Measurements from ENCODE around the gene HRH2.

The HRH2 gene

GRCh38 chr5:175659546-175660253 lies 1.8 kb downstream of the HRH2 start:
- Histone ChIP-seq H3K9me3 (ENCODE audit: control insufficient read depth, low read length) (no peaks in the 10 kb centered on the region), H3K36me3 (ENCODE audit: control insufficient read depth, insufficient read depth, low read length) (no peaks in the 10 kb centered on the region), H3K4me3 (ENCODE audit: extremely low read depth, insufficient read depth, low read length, poor library complexity, severe bottlenecking) (no peak overlapping the region), H3K4me1 (ENCODE audit: control insufficient read depth, insufficient read depth, low read length, poor library complexity, severe bottlenecking) (no peaks in the 10 kb centered on the region), H3K27ac (ENCODE audit: low read depth, low read length, severe bottlenecking) (no peak overlapping the region)
- 95 to 97% methylated on average over 10 to 11 of the region's 13 CpGs for WGBS, 2 experiments (ENCODE audit: insufficient coverage in 2 of 2)

- Histone ChIP-seq H3K36me3 (ENCODE audit: control insufficient read depth, insufficient read depth, low read length) (no peaks in the 10 kb centered on the region), H3K9me3 (ENCODE audit: control insufficient read depth, low read length) (no peaks in the 10 kb centered on the region), H3K4me3 (ENCODE audit: extremely low read depth, insufficient read depth, low read length, poor library complexity, severe bottlenecking) (no peak overlapping the region), H3K27ac (ENCODE audit: low read depth, low read length, severe bottlenecking) (no peak overlapping the region), H3K4me1 (ENCODE audit: control insufficient read depth, insufficient read depth, low read length, poor library complexity, severe bottlenecking) (no peaks in the 10 kb centered on the region)
- 88 to 93% methylated on average over 15 to 16 of the region's 16 CpGs for WGBS, 2 experiments (ENCODE audit: insufficient coverage in 2 of 2)
Observed at GRCh38 chr5:175663186-175664184, 5.6 kb downstream of the HRH2 start.

- 94 to 96% methylated on average over 11 of the region's 11 CpGs for WGBS, 2 experiments (ENCODE audit: insufficient coverage in 2 of 2)
- H3K9me3 ChIP-seq (ENCODE audit: control insufficient read depth, low read length), result no peaks in the 10 kb centered on the region
- H3K4me3 ChIP-seq (ENCODE audit: extremely low read depth, insufficient read depth, low read length, poor library complexity, severe bottlenecking), result no peak overlapping the region
- no peaks in the 10 kb centered on the region for H3K4me1 ChIP-seq (ENCODE audit: control insufficient read depth, insufficient read depth, low read length, poor library complexity, severe bottlenecking)
- no peak overlapping the region for H3K27ac ChIP-seq (ENCODE audit: low read depth, low read length, severe bottlenecking)
- H3K36me3 ChIP-seq (ENCODE audit: control insufficient read depth, insufficient read depth, low read length), result no peaks in the 10 kb centered on the region
Observed at GRCh38 chr5:175664723-175665122, 6.9 kb downstream of the HRH2 start.

GRCh38 chr5:175666216-175666615 lies 8.3 kb downstream of the HRH2 start:
- Histone ChIP-seq H3K4me3 (ENCODE audit: extremely low read depth, insufficient read depth, low read length, poor library complexity, severe bottlenecking) (no peak overlapping the region), H3K9me3 (ENCODE audit: control insufficient read depth, low read length) (no peaks in the 10 kb centered on the region), H3K27ac (ENCODE audit: low read depth, low read length, severe bottlenecking) (no peak overlapping the region), H3K36me3 (ENCODE audit: control insufficient read depth, insufficient read depth, low read length) (no peaks in the 10 kb centered on the region), H3K4me1 (ENCODE audit: control insufficient read depth, insufficient read depth, low read length, poor library complexity, severe bottlenecking) (no peaks in the 10 kb centered on the region)
- WGBS, 2 experiments (ENCODE audit: insufficient coverage in 2 of 2), result 85 to 93% methylated on average over 3 to 5 of the region's 6 CpGs

GRCh38 chr5:175668006-175668405 lies 10.1 kb downstream of the HRH2 start:
- Histone ChIP-seq H3K36me3 (ENCODE audit: control insufficient read depth, insufficient read depth, low read length) (no peaks in the 10 kb centered on the region), H3K4me1 (ENCODE audit: control insufficient read depth, insufficient read depth, low read length, poor library complexity, severe bottlenecking) (no peaks in the 10 kb centered on the region), H3K27ac (ENCODE audit: low read depth, low read length, severe bottlenecking) (no peak overlapping the region), H3K9me3 (ENCODE audit: control insufficient read depth, low read length) (no peaks in the 10 kb centered on the region), H3K4me3 (ENCODE audit: extremely low read depth, insufficient read depth, low read length, poor library complexity, severe bottlenecking) (no peak overlapping the region)
- WGBS, 2 experiments (ENCODE audit: insufficient coverage in 2 of 2), result 77 to 94% methylated on average over 4 of the region's 5 CpGs

- Histone ChIP-seq H3K27ac (ENCODE audit: low read depth, low read length, severe bottlenecking) (no peak overlapping the region), H3K9me3 (ENCODE audit: control insufficient read depth, low read length) (no peaks in the 10 kb centered on the region), H3K4me1 (ENCODE audit: control insufficient read depth, insufficient read depth, low read length, poor library complexity, severe bottlenecking) (no peaks in the 10 kb centered on the region), H3K36me3 (ENCODE audit: control insufficient read depth, insufficient read depth, low read length) (no peaks in the 10 kb centered on the region), H3K4me3 (ENCODE audit: extremely low read depth, insufficient read depth, low read length, poor library complexity, severe bottlenecking) (no peak overlapping the region)
- WGBS, 2 experiments (ENCODE audit: insufficient coverage in 2 of 2), result 96 to 100% methylated on average over 1 to 3 of the region's 3 CpGs
Observed at GRCh38 chr5:175670372-175670771, 12.5 kb downstream of the HRH2 start.

GRCh38 chr5:175671013-175671412 lies 13.1 kb downstream of the HRH2 start:
- Histone ChIP-seq H3K4me3 (ENCODE audit: extremely low read depth, insufficient read depth, low read length, poor library complexity, severe bottlenecking) (no peak overlapping the region), H3K27ac (ENCODE audit: low read depth, low read length, severe bottlenecking) (no peak overlapping the region), H3K9me3 (ENCODE audit: control insufficient read depth, low read length) (no peaks in the 10 kb centered on the region), H3K36me3 (ENCODE audit: control insufficient read depth, insufficient read depth, low read length) (no peaks in the 10 kb centered on the region), H3K4me1 (ENCODE audit: control insufficient read depth, insufficient read depth, low read length, poor library complexity, severe bottlenecking) (no peaks in the 10 kb centered on the region)
- WGBS, 2 experiments (ENCODE audit: insufficient coverage in 2 of 2), result 70 to 85% methylated on average over 4 of the region's 4 CpGs

GRCh38 chr5:175672976-175673648 lies 15.2 kb downstream of the HRH2 start:
- 89 to 90% methylated on average over 12 of the region's 12 CpGs for WGBS, 2 experiments (ENCODE audit: insufficient coverage in 2 of 2)
- Histone ChIP-seq H3K36me3 (ENCODE audit: control insufficient read depth, insufficient read depth, low read length) (no peaks in the 10 kb centered on the region), H3K4me1 (ENCODE audit: control insufficient read depth, insufficient read depth, low read length, poor library complexity, severe bottlenecking) (no peaks in the 10 kb centered on the region), H3K27ac (ENCODE audit: low read depth, low read length, severe bottlenecking) (no peak overlapping the region), H3K9me3 (ENCODE audit: control insufficient read depth, low read length) (no peaks in the 10 kb centered on the region), H3K4me3 (ENCODE audit: extremely low read depth, insufficient read depth, low read length, poor library complexity, severe bottlenecking) (no peak overlapping the region)

- no peaks in the 10 kb centered on the region for H3K4me1 ChIP-seq (ENCODE audit: control insufficient read depth, insufficient read depth, low read length, poor library complexity, severe bottlenecking)
- no peak overlapping the region for H3K4me3 ChIP-seq (ENCODE audit: extremely low read depth, insufficient read depth, low read length, poor library complexity, severe bottlenecking)
- no peak overlapping the region for H3K27ac ChIP-seq (ENCODE audit: low read depth, low read length, severe bottlenecking)
- WGBS, 2 experiments (ENCODE audit: insufficient coverage in 2 of 2), result 79 to 85% methylated on average over 4 to 5 of the region's 5 CpGs
- no peaks in the 10 kb centered on the region for H3K36me3 ChIP-seq (ENCODE audit: control insufficient read depth, insufficient read depth, low read length)
- H3K9me3 ChIP-seq (ENCODE audit: control insufficient read depth, low read length), result no peaks in the 10 kb centered on the region
Observed at GRCh38 chr5:175674731-175675346, 17.0 kb downstream of the HRH2 start.

- WGBS, 2 experiments (ENCODE audit: insufficient coverage in 2 of 2), result 88 to 90% methylated on average over 7 to 10 of the region's 10 CpGs
- Histone ChIP-seq H3K36me3 (ENCODE audit: control insufficient read depth, insufficient read depth, low read length) (no peaks in the 10 kb centered on the region), H3K9me3 (ENCODE audit: control insufficient read depth, low read length) (no peaks in the 10 kb centered on the region), H3K4me3 (ENCODE audit: extremely low read depth, insufficient read depth, low read length, poor library complexity, severe bottlenecking) (no peak overlapping the region), H3K27ac (ENCODE audit: low read depth, low read length, severe bottlenecking) (no peak overlapping the region), H3K4me1 (ENCODE audit: control insufficient read depth, insufficient read depth, low read length, poor library complexity, severe bottlenecking) (no peaks in the 10 kb centered on the region)
Observed at GRCh38 chr5:175675873-175676272, 18.0 kb downstream of the HRH2 start.
